Loucy (cell line): Measurements from ENCODE around the gene SPSB1.

ENCODE experiments used
- H2AFZ ChIP-seq: fragments of 200-600 bp; sonication (generic); 2 replicates; pipeline ENCODE4 v1.6.0; 2016; ENCODE audit warnings: antibody characterized with exemption, mild to moderate bottlenecking, low read length, moderate library complexity
- H3F3A ChIP-seq: fragments of 200-600 bp; 2 replicates; pipeline ENCODE4 v1.6.0; 2016; ENCODE audit warnings: antibody characterized with exemption, low read depth, mild to moderate bottlenecking
- H3K27me3 ChIP-seq: fragments of 200-600 bp; sonication (generic); 2 replicates; pipeline ENCODE4 v1.6.1; 2014; ENCODE audit warnings: low read length, mild to moderate bottlenecking; ENCODE audit not compliant: insufficient read depth, poor library complexity, severe bottlenecking
- H3K36me3 ChIP-seq: fragments of 200-600 bp; sonication (generic); 2 replicates; pipeline ENCODE4 v1.6.1; 2016; ENCODE audit warnings: low read length; ENCODE audit not compliant: insufficient read depth
- H3K4me1 ChIP-seq: fragments of 200-600 bp; sonication (generic); 2 replicates; pipeline ENCODE4 v1.5.1; 2014; ENCODE audit warnings: low read length, mild to moderate bottlenecking; ENCODE audit not compliant: insufficient read depth, poor library complexity, severe bottlenecking
- H3K4me2 ChIP-seq: fragments of 200-600 bp; sonication (generic); 2 replicates; pipeline ENCODE4 v1.6.0; 2014; ENCODE audit warnings: antibody characterized with exemption, low read length, low read depth, mild to moderate bottlenecking; ENCODE audit not compliant: poor library complexity, severe bottlenecking
- H3K4me3 ChIP-seq: fragments of 200-600 bp; sonication (generic); 2 replicates; pipeline ENCODE4 v1.5.1; 2014; ENCODE audit warnings: low read length, mild to moderate bottlenecking, mixed read lengths; ENCODE audit not compliant: poor library complexity, severe bottlenecking
- H3K79me2 ChIP-seq: fragments of 200-600 bp; sonication (generic); 2 replicates; pipeline ENCODE4 v1.6.1; 2014; ENCODE audit warnings: low read length; ENCODE audit not compliant: insufficient read depth
- H3K9ac ChIP-seq: fragments of 200-600 bp; sonication (generic); 2 replicates; pipeline ENCODE4 v1.6.0; 2014; ENCODE audit warnings: mild to moderate bottlenecking, low read depth, low read length, moderate library complexity; ENCODE audit not compliant: poor library complexity, severe bottlenecking
- H3K9me2 ChIP-seq: fragments of 200-600 bp; sonication (generic); replicated peaks from 2 replicates; pipeline ENCODE4 v1.6.1; 2016; ENCODE audit warnings: low read depth, low read length, mixed read lengths
- H3K9me3 ChIP-seq: fragments of 200-600 bp; sonication (generic); 2 replicates; pipeline ENCODE4 v1.6.1; 2014; ENCODE audit warnings: mild to moderate bottlenecking, antibody characterized with exemption, low read length, low read depth; ENCODE audit not compliant: insufficient read depth
- H4K20me1 ChIP-seq: fragments of 200-600 bp; sonication (generic); 2 replicates; pipeline ENCODE4 v1.6.0; 2014; ENCODE audit warnings: antibody characterized with exemption, low read length, mild to moderate bottlenecking; ENCODE audit not compliant: insufficient read depth, poor library complexity, severe bottlenecking
- CTCF ChIP-seq: fragments of 200-600 bp; sonication (generic); conservative IDR thresholded peaks from 2 replicates; pipeline ENCODE4 v1.5.1; 2014; ENCODE audit warnings: mild to moderate bottlenecking, antibody characterized with exemption, low read length
- EZH2phosphoT487 ChIP-seq: fragments of 200-600 bp; IDR thresholded peaks from 2 replicates; pipeline ENCODE4 v1.6.1; 2018; ENCODE audit warnings: antibody characterized with exemption, mild to moderate bottlenecking, moderate library complexity, borderline replicate concordance

Gene SPSB1

GRCh38 chr1:9401080-9401453, 108.4 kb downstream of the SPSB1 start:
- no peak overlapping the region for H2AFZ ChIP-seq
- peak overlapping the region; percentile 77 for H3K4me2 ChIP-seq
- peak overlapping the region; percentile 48 for H3K4me3 ChIP-seq
- peaks cover 7% of the 10 kb centered on the region; the same call in 1 of the 2 replicates for H3K79me2 ChIP-seq
- H3K4me1 ChIP-seq: peaks cover 91% of the 10 kb centered on the region
- H3K9me2 ChIP-seq: no peaks in the 10 kb centered on the region
- H3K27me3 ChIP-seq: no peaks in the 10 kb centered on the region
- no peak for TF ChIP-seq EZH2phosphoT487
- no peak for TF ChIP-seq CTCF
- H3K9ac ChIP-seq: peak overlapping the region; percentile 84
- H3F3A ChIP-seq: peaks cover 31% of the 10 kb centered on the region
- H3K36me3 ChIP-seq: no peaks in the 10 kb centered on the region
- H4K20me1 ChIP-seq: no peaks in the 10 kb centered on the region
- H3K9me3 ChIP-seq: no peaks in the 10 kb centered on the region

GRCh38 chr1:9402256-9402616, 109.5 kb downstream of the SPSB1 start:
- Histone ChIP-seq H3F3A (peaks cover 31% of the 10 kb centered on the region), H3K36me3 (no peaks in the 10 kb centered on the region), H3K4me1 (peaks cover 97% of the 10 kb centered on the region), H3K4me2 (peak overlapping the region; percentile 14), H2AFZ (no peak overlapping the region), H3K9ac (peak overlapping the region; percentile 84), H3K79me2 (peaks cover 7% of the 10 kb centered on the region; the same call in 1 of the 2 replicates), H3K4me3 (no peak overlapping the region), H3K9me2 (no peaks in the 10 kb centered on the region), H4K20me1 (no peaks in the 10 kb centered on the region), H3K27me3 (no peaks in the 10 kb centered on the region), H3K9me3 (no peaks in the 10 kb centered on the region)
- TF ChIP-seq CTCF (no peak), EZH2phosphoT487 (no peak)

- peaks cover 93% of the 10 kb centered on the region for H3K4me1 ChIP-seq
- no peaks in the 10 kb centered on the region for H4K20me1 ChIP-seq
- no peaks in the 10 kb centered on the region for H3K27me3 ChIP-seq
- peaks cover 7% of the 10 kb centered on the region; the same call in 1 of the 2 replicates for H3K79me2 ChIP-seq
- peak overlapping the region; percentile 84 for H3K9ac ChIP-seq
- H3K9me3 ChIP-seq: no peaks in the 10 kb centered on the region
- H3K36me3 ChIP-seq: no peaks in the 10 kb centered on the region
- H2AFZ ChIP-seq: no peak overlapping the region
- H3K9me2 ChIP-seq: no peaks in the 10 kb centered on the region
- H3K4me2 ChIP-seq: peak overlapping the region; percentile 14
- peaks cover 31% of the 10 kb centered on the region for H3F3A ChIP-seq
- H3K4me3 ChIP-seq: peak overlapping the region; percentile 17
- TF ChIP-seq CTCF (no peak), EZH2phosphoT487 (no peak)
Measured at GRCh38 chr1:9402717-9403225, 110.1 kb downstream of the SPSB1 start.
